GM12872 (cell line): ENCODE results near the gene ANKRD53.

Experiments used
- CTCF ChIP-seq: IDR thresholded peaks from 3 replicates; pipeline ENCODE4 v1.5.1; 2011; ENCODE audit warnings: low read depth, mild to moderate bottlenecking, low read length, moderate library complexity; ENCODE audit not compliant: insufficient read depth

ANKRD53 gene

GRCh38 chr2:70984576-70985282 lies 6.3 kb downstream of the ANKRD53 start:
- peak; percentile 92 for TF ChIP-seq CTCF

GRCh38 chr2:70985283-70985688 lies 6.9 kb downstream of the ANKRD53 start:
- TF ChIP-seq CTCF: no peak

GRCh38 chr2:70985956-70986355 lies 7.5 kb downstream of the ANKRD53 start:
- TF ChIP-seq CTCF: no peak

GRCh38 chr2:70986499-70987189 lies 8.2 kb downstream of the ANKRD53 start:
- TF ChIP-seq CTCF: no peak

- no peak for TF ChIP-seq CTCF
These were observed 9.0 kb downstream of the ANKRD53 start for GRCh38 chr2:70987386-70987785.

GRCh38 chr2:70988151-70988550 lies 9.7 kb downstream of the ANKRD53 start:
- TF ChIP-seq CTCF: no peak

GRCh38 chr2:70988726-70989648 lies 10.6 kb downstream of the ANKRD53 start:
- TF ChIP-seq CTCF: no peak
